PC-9 (cell line): Measurements from ENCODE around the gene GAL3ST3. TPM values are rescaled to one million over a fixed set of nuclear protein-coding genes. Genes with fewer than 3 reads are reported as not detected.

ENCODE experiments used
- BruUV-seq: library from RNA; stranded (reverse); fragments of 400-500 nt; replicated peaks from 2 replicates; lab custom pipeline; 2021; lab: Mats Ljungman, UMichigan
- CTCF ChIA-PET: fragments of 300-600 bp; sonication (Branson Sonifier 250); formaldehyde crosslinking; loops from one replicate; lab custom pipeline; 2022; ENCODE audit warnings: antibody characterized with exemption; lab: Charles Lee
- POLR2A ChIA-PET: fragments of 300-600 bp; sonication (Branson Sonifier 250); formaldehyde crosslinking; loops from one replicate; lab custom pipeline; 2022; ENCODE audit warnings: antibody characterized with exemption; ENCODE audit not compliant: unreplicated experiment; lab: Charles Lee
- DNase-seq, 2 experiments: peaks; one replicate each; pipeline versions ENCODE4 v3.0.0 to v3.0.0-alpha.2; 2015 to 2022; ENCODE audit warnings: mixed read lengths in 1 of 2
- H2AFZ ChIP-seq: fragments of 200-600 bp; sonication (generic); 2 replicates; pipeline ENCODE4 v1.8.1; 2017; ENCODE audit warnings: antibody characterized with exemption
- H3F3A ChIP-seq: fragments of 200-600 bp; sonication (generic); 2 replicates; pipeline ENCODE4 v1.8.1; 2017; ENCODE audit warnings: antibody characterized with exemption, mild to moderate bottlenecking, low read depth; ENCODE audit not compliant: insufficient read depth
- H3K27ac ChIP-seq: fragments of 200-600 bp; sonication (generic); 2 replicates; pipeline ENCODE4 v1.6.1; 2016; ENCODE audit warnings: mixed run types
- H3K27me3 ChIP-seq: fragments of 200-600 bp; sonication (generic); 2 replicates; pipeline ENCODE4 v1.6.1; 2016; ENCODE audit warnings: low read depth, mixed run types; ENCODE audit not compliant: insufficient read depth
- H3K36me3 ChIP-seq: fragments of 200-600 bp; sonication (generic); 2 replicates; pipeline ENCODE4 v1.6.1; 2016; ENCODE audit warnings: low read depth, mixed run types
- H3K4me1 ChIP-seq: fragments of 200-600 bp; sonication (generic); replicated peaks from 2 replicates; pipeline ENCODE4 v1.6.1; 2016; ENCODE audit warnings: mixed run types; ENCODE audit not compliant: insufficient read depth
- H3K4me2 ChIP-seq: fragments of 200-600 bp; sonication (generic); 2 replicates; pipeline ENCODE4 v1.6.1; 2017; ENCODE audit warnings: mixed run types
- H3K4me3 ChIP-seq: fragments of 200-600 bp; sonication (generic); 2 replicates; pipeline ENCODE4 v1.6.1; 2016; ENCODE audit warnings: mixed run types
- H3K79me2 ChIP-seq: fragments of 200-600 bp; sonication (generic); 2 replicates; pipeline ENCODE4 v1.6.1; 2017; ENCODE audit warnings: low read depth, mixed run types
- H3K9me2 ChIP-seq: fragments of 200-600 bp; sonication (generic); 2 replicates; pipeline ENCODE4 v1.8.1; 2017; ENCODE audit warnings: mild to moderate bottlenecking; ENCODE audit not compliant: insufficient read depth
- H3K9me3 ChIP-seq: fragments of 200-600 bp; sonication (generic); 2 replicates; pipeline ENCODE4 v1.8.1; 2016; ENCODE audit warnings: low read depth; ENCODE audit not compliant: insufficient read depth
- H4K20me1 ChIP-seq: fragments of 200-600 bp; sonication (generic); 2 replicates; pipeline ENCODE4 v1.8.1; 2017; ENCODE audit not compliant: insufficient read depth
- EZH2 ChIP-seq: fragments of 200-600 bp; sonication (generic); IDR thresholded peaks from 2 replicates; pipeline ENCODE4 v1.8.0; 2017; ENCODE audit warnings: antibody characterized with exemption, low read depth
- intact Hi-C: fragments of 100-400 bp; cut with micrococcal nuclease; formaldehyde crosslinking; loops from one replicate; pipeline ENCODE4 v1.10.0; 2022; ENCODE audit not compliant: unreplicated experiment
- total RNA-seq: library from RNA; stranded (reverse); gene quantifications from 2 replicates; pipeline ENCODE4 v1.2.3, GENCODE V29; 2021
- TF ChIP-seq, protein P1 (sequence below): fragments of 200-600 bp; sonication (generic); conservative IDR thresholded peaks from 2 replicates; pipeline ENCODE4 v1.6.1; 2017; ENCODE audit warnings: mixed run types, antibody characterized with exemption, mild to moderate bottlenecking, moderate library complexity

Gene GAL3ST3
- total RNA-seq, 1 experiment from 2014 or later: not detected

DNA sequence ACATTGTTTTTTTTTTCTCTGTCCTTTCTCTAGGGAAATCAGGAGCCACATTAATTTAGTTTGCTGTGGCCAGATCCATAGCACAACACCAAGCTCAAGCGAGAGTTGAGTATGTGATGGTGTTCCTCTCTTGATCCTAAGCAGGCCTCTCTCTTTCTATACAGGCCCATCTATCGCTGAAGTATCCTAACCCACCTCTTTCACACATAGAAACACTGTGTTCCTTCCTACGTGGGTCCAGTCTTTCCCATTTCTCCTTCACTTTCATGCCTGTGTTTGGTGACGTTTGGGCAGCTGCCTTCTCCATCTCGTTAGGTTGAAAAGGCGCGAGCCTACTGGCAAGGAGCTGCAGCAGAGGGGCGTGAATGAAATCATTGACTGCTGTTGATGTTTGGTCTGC is 23.6 kb upstream of the GAL3ST3 start:
- H3K9me2 ChIP-seq: no peaks in the 10 kb centered on the region
- ChIA-PET CTCF (no interaction called here), POLR2A (no interaction called here)
- peaks cover 23% of the 10 kb centered on the region for H4K20me1 ChIP-seq
- no peaks in the 10 kb centered on the region for H3K9me3 ChIP-seq
- no peak overlapping the region for H3K4me3 ChIP-seq
- no peaks in the 10 kb centered on the region for H3K27me3 ChIP-seq
- H3K4me2 ChIP-seq: peak overlapping the region; percentile 81; the same call in 1 of the 2 replicates
- no peak overlapping the region for H3K27ac ChIP-seq
- peaks cover 22% of the 10 kb centered on the region for H3K4me1 ChIP-seq
- no peak overlapping the region for H2AFZ ChIP-seq
- no TSS peak for BruUV-seq
- H3K79me2 ChIP-seq: peaks cover 25% of the 10 kb centered on the region
- H3K36me3 ChIP-seq: peaks cover 23% of the 10 kb centered on the region
- peaks cover 34% of the 10 kb centered on the region for H3F3A ChIP-seq
- DNase-seq: no peak
- no peak for TF ChIP-seq EZH2
- TF ChIP-seq, protein P1, sequence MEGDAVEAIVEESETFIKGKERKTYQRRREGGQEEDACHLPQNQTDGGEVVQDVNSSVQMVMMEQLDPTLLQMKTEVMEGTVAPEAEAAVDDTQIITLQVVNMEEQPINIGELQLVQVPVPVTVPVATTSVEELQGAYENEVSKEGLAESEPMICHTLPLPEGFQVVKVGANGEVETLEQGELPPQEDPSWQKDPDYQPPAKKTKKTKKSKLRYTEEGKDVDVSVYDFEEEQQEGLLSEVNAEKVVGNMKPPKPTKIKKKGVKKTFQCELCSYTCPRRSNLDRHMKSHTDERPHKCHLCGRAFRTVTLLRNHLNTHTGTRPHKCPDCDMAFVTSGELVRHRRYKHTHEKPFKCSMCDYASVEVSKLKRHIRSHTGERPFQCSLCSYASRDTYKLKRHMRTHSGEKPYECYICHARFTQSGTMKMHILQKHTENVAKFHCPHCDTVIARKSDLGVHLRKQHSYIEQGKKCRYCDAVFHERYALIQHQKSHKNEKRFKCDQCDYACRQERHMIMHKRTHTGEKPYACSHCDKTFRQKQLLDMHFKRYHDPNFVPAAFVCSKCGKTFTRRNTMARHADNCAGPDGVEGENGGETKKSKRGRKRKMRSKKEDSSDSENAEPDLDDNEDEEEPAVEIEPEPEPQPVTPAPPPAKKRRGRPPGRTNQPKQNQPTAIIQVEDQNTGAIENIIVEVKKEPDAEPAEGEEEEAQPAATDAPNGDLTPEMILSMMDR: no peak
- intact Hi-C loops: no loop called here

- BruUV-seq: no TSS peak
- intact Hi-C loops: no loop called here
- H3K79me2 ChIP-seq: peaks cover 25% of the 10 kb centered on the region
Observed at GRCh38 chr11:66072081-66072480, 23.1 kb upstream of the GAL3ST3 start.

DNA sequence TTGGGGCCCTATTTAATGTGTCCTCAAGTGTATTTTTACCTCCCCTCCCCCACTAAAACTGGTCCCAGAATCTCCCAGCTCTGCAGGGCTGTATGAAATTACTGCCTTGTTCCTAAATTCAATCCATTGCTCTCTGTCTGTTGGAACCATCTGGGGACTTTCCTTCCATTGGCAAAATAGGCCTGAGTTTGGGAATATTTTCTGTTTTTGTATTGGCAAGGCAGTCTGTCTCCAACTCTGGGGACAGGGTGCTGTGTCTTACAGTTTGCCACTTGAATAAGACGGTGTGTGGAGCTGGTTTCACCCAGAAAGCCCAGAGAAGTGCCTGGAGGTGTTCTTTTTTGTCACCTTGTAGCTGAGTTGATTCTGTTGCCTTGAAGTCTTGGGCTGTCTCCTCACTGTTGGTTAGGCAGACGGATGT is 22.4 kb upstream of the GAL3ST3 start:
- Histone ChIP-seq H3K4me3 (peak overlapping the region; percentile 72), H3K79me2 (peaks cover 25% of the 10 kb centered on the region), H3K36me3 (peaks cover 28% of the 10 kb centered on the region), H3K9me3 (no peaks in the 10 kb centered on the region), H3K4me2 (peak overlapping the region; percentile 81), H3K27ac (no peak overlapping the region), H3K9me2 (no peaks in the 10 kb centered on the region), H3K27me3 (no peaks in the 10 kb centered on the region), H3K4me1 (peaks cover 22% of the 10 kb centered on the region), H2AFZ (peak overlapping the region; percentile 80), H3F3A (peaks cover 46% of the 10 kb centered on the region), H4K20me1 (peaks cover 23% of the 10 kb centered on the region)
- no peak for TF ChIP-seq EZH2
- DNase-seq: no peak
- ChIA-PET POLR2A (no interaction called here), CTCF (no interaction called here)
- TSS peak; percentile 45 for BruUV-seq
- intact Hi-C loops: loop anchor here (1.0 kb wide), 1 partner anchor 10 kb away; no protein-coding TSS in a partner anchor

More at GRCh38 chr11:66072081-66072480, 23.1 kb upstream of the GAL3ST3 start:
- CTCF ChIA-PET: no interaction called here
- Histone ChIP-seq H3K27ac (no peak overlapping the region), H3K4me2 (peak overlapping the region; percentile 81), H2AFZ (no peak overlapping the region), H4K20me1 (peaks cover 23% of the 10 kb centered on the region), H3K9me3 (no peaks in the 10 kb centered on the region), H3K4me1 (peaks cover 22% of the 10 kb centered on the region), H3K36me3 (peaks cover 24% of the 10 kb centered on the region), H3K4me3 (peak overlapping the region; percentile 72; the same call in 1 of the 2 replicates), H3K9me2 (no peaks in the 10 kb centered on the region), H3K27me3 (no peaks in the 10 kb centered on the region), H3F3A (peaks cover 39% of the 10 kb centered on the region)
- DNase-seq: no peak
- POLR2A ChIA-PET: no interaction called here
- no peak for TF ChIP-seq EZH2
- TF ChIP-seq, protein P1: no peak
